ENCODE results near the gene NAP1L2. TPM values are rescaled to one million over a fixed set of nuclear protein-coding genes. Genes with fewer than 3 reads are reported as not detected.

NAP1L2 gene
- total RNA-seq: 2.2 and 2.4 TPM in 2 replicates
- long read RNA-seq, partial matches to known transcripts: 0 of 5 reads
- long read RNA-seq, other reads (novel, unspliced or antisense): 1 of 5 reads

- no peaks in the 10 kb centered on the region for H3K36me3 Mint-ChIP-seq (ENCODE audit: insufficient read depth)
- H3K27me3 Mint-ChIP-seq: peaks cover 28% of the 10 kb centered on the region
- no peak within 1 kb of the TSS for H3K27ac Mint-ChIP-seq
- TF ChIP-seq, protein P1, sequence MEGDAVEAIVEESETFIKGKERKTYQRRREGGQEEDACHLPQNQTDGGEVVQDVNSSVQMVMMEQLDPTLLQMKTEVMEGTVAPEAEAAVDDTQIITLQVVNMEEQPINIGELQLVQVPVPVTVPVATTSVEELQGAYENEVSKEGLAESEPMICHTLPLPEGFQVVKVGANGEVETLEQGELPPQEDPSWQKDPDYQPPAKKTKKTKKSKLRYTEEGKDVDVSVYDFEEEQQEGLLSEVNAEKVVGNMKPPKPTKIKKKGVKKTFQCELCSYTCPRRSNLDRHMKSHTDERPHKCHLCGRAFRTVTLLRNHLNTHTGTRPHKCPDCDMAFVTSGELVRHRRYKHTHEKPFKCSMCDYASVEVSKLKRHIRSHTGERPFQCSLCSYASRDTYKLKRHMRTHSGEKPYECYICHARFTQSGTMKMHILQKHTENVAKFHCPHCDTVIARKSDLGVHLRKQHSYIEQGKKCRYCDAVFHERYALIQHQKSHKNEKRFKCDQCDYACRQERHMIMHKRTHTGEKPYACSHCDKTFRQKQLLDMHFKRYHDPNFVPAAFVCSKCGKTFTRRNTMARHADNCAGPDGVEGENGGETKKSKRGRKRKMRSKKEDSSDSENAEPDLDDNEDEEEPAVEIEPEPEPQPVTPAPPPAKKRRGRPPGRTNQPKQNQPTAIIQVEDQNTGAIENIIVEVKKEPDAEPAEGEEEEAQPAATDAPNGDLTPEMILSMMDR (IDR thresholded peaks at IDR 0.05; ENCODE audit: unreplicated experiment): no peak
- DNase-seq (ENCODE audit: low spot score, unreplicated experiment): no peak
- H3K4me3 Mint-ChIP-seq (ENCODE audit: low read depth): peak within 1 kb of the TSS; percentile 77
- H3K4me1 Mint-ChIP-seq (ENCODE audit: low read depth): no peaks in the 10 kb centered on the region
- H3K9me3 Mint-ChIP-seq (ENCODE audit: low read depth): peaks cover 7% of the 10 kb centered on the region
These were observed at the start of gene NAP1L2 for GRCh38 chrX:73214426-73215094. Gene NAP1L2 (minus strand): TSS chrX:73214851. CDS start chrX:73214492, 359 bp downstream.

DNA sequence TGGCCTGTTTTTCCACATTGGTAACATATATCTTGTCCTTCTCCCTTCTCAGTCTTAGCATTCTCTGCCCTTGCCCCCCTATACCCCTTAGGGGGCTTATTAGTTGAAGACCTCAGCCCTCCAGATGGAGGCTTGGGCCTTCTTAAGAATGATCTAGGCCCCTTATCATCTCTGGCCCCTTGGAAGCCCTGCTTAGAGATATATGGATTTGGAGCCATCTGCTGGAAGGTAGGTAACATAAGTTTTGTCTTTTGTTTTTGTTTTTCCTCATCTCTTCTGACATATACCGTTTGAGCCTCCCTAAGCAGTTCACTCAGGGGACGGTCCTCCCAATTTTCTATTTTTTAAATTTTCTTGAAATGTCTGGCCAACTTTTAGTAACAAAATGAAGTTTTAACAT is 48.3 kb upstream of the NAP1L2 start:
- no peaks in the 10 kb centered on the region for H3K27me3 Mint-ChIP-seq
- H3K4me1 Mint-ChIP-seq (ENCODE audit: low read depth): no peaks in the 10 kb centered on the region
- DNase-seq (ENCODE audit: low spot score, unreplicated experiment): no peak
- no peak overlapping the region for H3K27ac Mint-ChIP-seq
- peaks cover 11% of the 10 kb centered on the region for H3K9me3 Mint-ChIP-seq (ENCODE audit: low read depth)
- H3K36me3 Mint-ChIP-seq (ENCODE audit: insufficient read depth): no peaks in the 10 kb centered on the region
- H3K4me3 Mint-ChIP-seq (ENCODE audit: low read depth): no peak overlapping the region
- TF ChIP-seq, protein P1 (IDR thresholded peaks at IDR 0.05; ENCODE audit: unreplicated experiment): peak; percentile 27

DNA sequence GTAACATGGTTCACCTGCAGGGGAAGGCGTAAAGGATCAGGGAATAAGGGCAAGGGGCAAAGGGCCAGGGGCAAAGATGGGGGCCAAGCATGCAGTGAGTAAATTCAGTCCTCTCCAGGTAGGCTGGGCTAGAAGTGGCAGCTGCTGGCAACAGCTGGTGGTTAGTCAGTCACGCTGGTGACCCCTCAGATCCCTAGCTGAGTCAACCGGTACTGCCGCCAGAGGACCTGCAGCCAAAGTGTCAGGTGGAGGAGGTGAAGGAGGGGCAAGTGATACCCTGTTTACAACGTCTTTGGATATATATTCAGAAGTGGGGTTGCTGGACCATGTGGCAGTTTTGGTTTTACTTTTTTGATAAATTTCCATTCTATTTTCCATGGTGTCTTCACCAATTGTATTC is 24.6 kb upstream of the NAP1L2 start:
- DNase-seq (ENCODE audit: low spot score, unreplicated experiment): no peak
- TF ChIP-seq, protein P1 (IDR thresholded peaks at IDR 0.05; ENCODE audit: unreplicated experiment): no peak
- Mint-ChIP-seq H3K27me3 (no peaks in the 10 kb centered on the region), H3K9me3 (ENCODE audit: low read depth) (peaks cover 29% of the 10 kb centered on the region), H3K4me1 (ENCODE audit: low read depth) (no peaks in the 10 kb centered on the region), H3K36me3 (ENCODE audit: insufficient read depth) (no peaks in the 10 kb centered on the region), H3K4me3 (ENCODE audit: low read depth) (no peak overlapping the region), H3K27ac (no peak overlapping the region)

GRCh38 chrX:73217621-73218020 is 3.0 kb upstream of the NAP1L2 start:
- peaks cover 28% of the 10 kb centered on the region for H3K27me3 Mint-ChIP-seq
- H3K4me3 Mint-ChIP-seq (ENCODE audit: low read depth): no peak overlapping the region
- H3K36me3 Mint-ChIP-seq (ENCODE audit: insufficient read depth): no peaks in the 10 kb centered on the region
- TF ChIP-seq, protein P1 (IDR thresholded peaks at IDR 0.05; ENCODE audit: unreplicated experiment): no peak
- peaks cover 19% of the 10 kb centered on the region for H3K9me3 Mint-ChIP-seq (ENCODE audit: low read depth)
- H3K4me1 Mint-ChIP-seq (ENCODE audit: low read depth): no peaks in the 10 kb centered on the region
- H3K27ac Mint-ChIP-seq: no peak overlapping the region
- no peak for DNase-seq (ENCODE audit: low spot score, unreplicated experiment)

DNA sequence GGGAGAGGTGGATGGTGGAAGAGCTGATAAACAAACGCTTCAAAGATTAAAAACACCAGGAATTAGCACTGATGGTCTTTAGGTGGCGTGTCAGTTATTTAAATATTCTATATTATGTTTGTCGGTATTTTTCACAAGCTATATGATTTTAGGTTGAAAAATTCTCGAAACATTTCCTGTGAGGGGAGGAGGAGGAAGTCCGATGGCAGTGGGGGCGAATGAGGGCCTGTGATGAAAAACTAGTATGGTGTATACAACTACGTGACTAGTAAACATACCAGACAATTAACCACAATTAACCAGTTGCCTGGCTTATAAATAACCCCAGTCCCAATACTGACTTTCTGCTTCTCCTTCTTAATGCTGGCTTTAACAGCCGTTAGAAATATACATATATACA is 595 bp upstream of the NAP1L2 start:
- peak overlapping the region; percentile 77 for H3K4me3 Mint-ChIP-seq (ENCODE audit: low read depth)
- no peaks in the 10 kb centered on the region for H3K4me1 Mint-ChIP-seq (ENCODE audit: low read depth)
- no peak overlapping the region for H3K27ac Mint-ChIP-seq
- peaks cover 7% of the 10 kb centered on the region for H3K9me3 Mint-ChIP-seq (ENCODE audit: low read depth)
- TF ChIP-seq, protein P1 (IDR thresholded peaks at IDR 0.05; ENCODE audit: unreplicated experiment): no peak
- no peaks in the 10 kb centered on the region for H3K36me3 Mint-ChIP-seq (ENCODE audit: insufficient read depth)
- DNase-seq (ENCODE audit: low spot score, unreplicated experiment): no peak
- peaks cover 28% of the 10 kb centered on the region for H3K27me3 Mint-ChIP-seq

Data from progenitor cell of endocrine pancreas (in vitro differentiated cells).